ENCODE results near the gene TBC1D22A. TPM values are rescaled to one million over a fixed set of nuclear protein-coding genes. Genes with fewer than 3 reads are reported as not detected.

Gene TBC1D22A
- total and polyA plus RNA-seq, 9 donors: 12.5 to 25.6 (median 18.5) TPM

- Histone ChIP-seq H3K9me3 (no peaks in the 10 kb centered on the region), H3K36me3 (no peaks in the 10 kb centered on the region), H3K4me3 (no peak overlapping the region), H3K27me3 (no peaks in the 10 kb centered on the region), H3K4me1 (ENCODE audit: insufficient read depth) (peaks cover 8% of the 10 kb centered on the region), H3K27ac (no peak overlapping the region)
- TF ChIP-seq CTCF (IDR thresholded peaks at IDR 0.05) (no peak), POLR2A (IDR thresholded peaks at IDR 0.05) (no peak), EP300 (IDR thresholded peaks at IDR 0.05) (no peak)
- DNase-seq: peak in 1 of 5 donors; percentile 25
- intact Hi-C loops (cut with DNase I): no loop called here
- 93 to 95% (median 94%) methylated on average over 32 of the region's 32 CpGs for WGBS, 3 donors
Measured at GRCh38 chr22:46972901-46973831, 210.7 kb downstream of the TBC1D22A start.

- Histone ChIP-seq H3K36me3 (no peaks in the 10 kb centered on the region), H3K27me3 (no peaks in the 10 kb centered on the region), H3K4me1 (ENCODE audit: insufficient read depth) (peaks cover 8% of the 10 kb centered on the region), H3K4me3 (no peak overlapping the region), H3K27ac (no peak overlapping the region), H3K9me3 (no peaks in the 10 kb centered on the region)
- intact Hi-C loops (cut with DNase I): loop anchor here in 1 of 4 donors (1.0 kb wide), 1 partner anchor 18 kb away; no protein-coding TSS in a partner anchor
- TF ChIP-seq CTCF (IDR thresholded peaks at IDR 0.05) (no peak), POLR2A (IDR thresholded peaks at IDR 0.05) (no peak), EP300 (IDR thresholded peaks at IDR 0.05) (no peak)
- 80 to 87% (median 87%) methylated on average over 19 to 20 of the region's 20 CpGs for WGBS, 3 donors
- DNase-seq: no peak
Measured at GRCh38 chr22:46974077-46974476, 211.6 kb downstream of the TBC1D22A start.

- no peak for DNase-seq
Measured at GRCh38 chr22:46974631-46975585, 212.5 kb downstream of the TBC1D22A start.

More at GRCh38 chr22:46974631-46975585, 212.5 kb downstream of the TBC1D22A start:
- H3K9me3 ChIP-seq: no peaks in the 10 kb centered on the region
- no peaks in the 10 kb centered on the region for H3K27me3 ChIP-seq
- H3K27ac ChIP-seq: no peak overlapping the region
- H3K4me1 ChIP-seq (ENCODE audit: insufficient read depth): peaks cover 8% of the 10 kb centered on the region
- no peak overlapping the region for H3K4me3 ChIP-seq
- no peak for TF ChIP-seq CTCF (IDR thresholded peaks at IDR 0.05)
- no peak for TF ChIP-seq POLR2A (IDR thresholded peaks at IDR 0.05)
- TF ChIP-seq EP300 (IDR thresholded peaks at IDR 0.05): no peak
- H3K36me3 ChIP-seq: no peaks in the 10 kb centered on the region
- intact Hi-C loops (cut with DNase I): loop anchor here in 1 of 4 donors (1.0 kb wide), 1 partner anchor 17 kb away; no protein-coding TSS in a partner anchor
- WGBS, 3 donors: 89 to 95% (median 93%) methylated on average over 23 to 24 of the region's 24 CpGs

Data from ovary (tissue), 9 donors.